ENCODE results near the gene CDH13. TPM values are rescaled to one million over a fixed set of nuclear protein-coding genes. Genes with fewer than 3 reads are reported as not detected.

Gene CDH13
- total RNA-seq, 2 donors from 2014 or later = 2.9 TPM; not detected in 1

GRCh38 chr16:83513008-83513755, 886.4 kb downstream of the CDH13 start:
- H3K36me3 ChIP-seq (replicated peaks in 1 of 2; ENCODE audit: insufficient read depth in 1 of 2, low read depth in 2 of 2) = no peaks in the 10 kb centered on the region
- DNase-seq (no peak), ATAC-seq (no peak)
- H3K27ac ChIP-seq = no peak overlapping the region
- intact Hi-C loops (cut with DNase I) = no loop called here
- no peak for TF ChIP-seq POLR2A (IDR thresholded peaks at IDR 0.05)
- no peak for TF ChIP-seq CTCF (IDR thresholded peaks at IDR 0.05)
- H3K9me3 ChIP-seq = no peaks in the 10 kb centered on the region
- H3K27me3 ChIP-seq = no peaks in the 10 kb centered on the region
- H3K4me1 ChIP-seq = no peaks in the 10 kb centered on the region
- 60 to 64% methylated on average over 8 of the region's 8 CpGs for WGBS, 2 donors
- no peak overlapping the region for H3K4me3 ChIP-seq

GRCh38 chr16:83515395-83515794, 888.6 kb downstream of the CDH13 start:
- WGBS, 2 donors = 39 to 44% methylated on average over 2 of the region's 2 CpGs
- Histone ChIP-seq H3K9me3 (no peaks in the 10 kb centered on the region), H3K27me3 (no peaks in the 10 kb centered on the region), H3K27ac (no peak overlapping the region), H3K4me3 (no peak overlapping the region), H3K36me3 (replicated peaks in 1 of 2; ENCODE audit: insufficient read depth in 1 of 2, low read depth in 2 of 2) (no peaks in the 10 kb centered on the region), H3K4me1 (no peaks in the 10 kb centered on the region)
- DNase-seq = no peak
- intact Hi-C loops (cut with DNase I) = no loop called here
- no peak for ATAC-seq
- TF ChIP-seq CTCF (IDR thresholded peaks at IDR 0.05) = no peak
- no peak for TF ChIP-seq POLR2A (IDR thresholded peaks at IDR 0.05)

- WGBS, 2 donors = 45 to 53% methylated on average over 2 of the region's 2 CpGs
- Histone ChIP-seq H3K9me3 (no peaks in the 10 kb centered on the region), H3K36me3 (replicated peaks in 1 of 2; ENCODE audit: insufficient read depth in 1 of 2, low read depth in 2 of 2) (no peaks in the 10 kb centered on the region), H3K4me1 (no peaks in the 10 kb centered on the region), H3K4me3 (no peak overlapping the region), H3K27me3 (no peaks in the 10 kb centered on the region), H3K27ac (no peak overlapping the region)
- intact Hi-C loops (cut with DNase I) = no loop called here
- no peak for DNase-seq
- ATAC-seq = no peak
- TF ChIP-seq CTCF (IDR thresholded peaks at IDR 0.05) (no peak), POLR2A (IDR thresholded peaks at IDR 0.05) (no peak)
These were observed 890.2 kb downstream of the CDH13 start for GRCh38 chr16:83516931-83517330.

- H3K27me3 ChIP-seq = no peaks in the 10 kb centered on the region
- 35 to 43% methylated on average over 2 of the region's 2 CpGs for WGBS, 2 donors
- TF ChIP-seq CTCF (IDR thresholded peaks at IDR 0.05) (no peak), POLR2A (IDR thresholded peaks at IDR 0.05) (no peak)
- no peak overlapping the region for H3K27ac ChIP-seq
- H3K4me3 ChIP-seq = no peak overlapping the region
- no peaks in the 10 kb centered on the region for H3K36me3 ChIP-seq (replicated peaks in 1 of 2; ENCODE audit: insufficient read depth in 1 of 2, low read depth in 2 of 2)
- DNase-seq (no peak), ATAC-seq (no peak)
- H3K9me3 ChIP-seq = no peaks in the 10 kb centered on the region
- intact Hi-C loops (cut with DNase I) = no loop called here
- H3K4me1 ChIP-seq = no peaks in the 10 kb centered on the region
These were observed 890.6 kb downstream of the CDH13 start for GRCh38 chr16:83517398-83517797.

- intact Hi-C loops (cut with DNase I) = no loop called here
- TF ChIP-seq POLR2A (IDR thresholded peaks at IDR 0.05) (no peak), CTCF (IDR thresholded peaks at IDR 0.05) (no peak)
- Histone ChIP-seq H3K4me1 (no peaks in the 10 kb centered on the region), H3K27ac (no peak overlapping the region), H3K27me3 (no peaks in the 10 kb centered on the region), H3K9me3 (no peaks in the 10 kb centered on the region), H3K36me3 (replicated peaks in 1 of 2; ENCODE audit: insufficient read depth in 1 of 2, low read depth in 2 of 2) (no peaks in the 10 kb centered on the region), H3K4me3 (no peak overlapping the region)
- DNase-seq (no peak), ATAC-seq (no peak)
- 57 to 69% methylated on average over 5 of the region's 5 CpGs for WGBS, 2 donors
These were observed 893.8 kb downstream of the CDH13 start for GRCh38 chr16:83520596-83520995.

Data from body of pancreas (tissue), 4 donors.